MCF 10A (cell line): ENCODE data around the gene ITGA11. TPM values are rescaled to one million over a fixed set of nuclear protein-coding genes. Genes with fewer than 3 reads are reported as not detected.

Experiments used
- BruUV-seq: library from RNA; stranded (reverse); fragments of 400-500 nt; replicated peaks from 2 replicates; lab custom pipeline; 2021; lab: Mats Ljungman, UMichigan
- CTCF ChIA-PET: fragments of 300-600 bp; sonication (Branson Sonifier 250); formaldehyde crosslinking; extraction: SDS; loops from one replicate; lab custom pipeline; 2021; ENCODE audit warnings: antibody characterized with exemption, inconsistent platforms; lab: Yijun Ruan, JAX
- POLR2A ChIA-PET: fragments of 300-600, 350-650 bp; sonication (Branson Sonifier 250); formaldehyde crosslinking; extraction: SDS; loops from one replicate; lab custom pipeline; 2020; ENCODE audit warnings: antibody characterized with exemption, inconsistent platforms; lab: Yijun Ruan, JAX
- DNase-seq: peaks from one replicate; pipeline ENCODE4 v3.0.0-alpha.2; 2018; ENCODE audit not compliant: unreplicated experiment
- H3K27ac Mint-ChIP-seq: one replicate; pipeline ENCODE4 v1.8.0; 2022; ENCODE audit warnings: mild to moderate bottlenecking, low read depth, mixed read lengths; ENCODE audit not compliant: unreplicated experiment
- H3K27me3 Mint-ChIP-seq: one replicate; pipeline ENCODE4 v1.8.0; 2022; ENCODE audit warnings: mixed read lengths; ENCODE audit not compliant: insufficient read depth, unreplicated experiment
- H3K36me3 Mint-ChIP-seq: one replicate; pipeline ENCODE4 v1.8.0; 2022; ENCODE audit warnings: mild to moderate bottlenecking, moderate library complexity, mixed read lengths; ENCODE audit not compliant: insufficient read depth, unreplicated experiment
- H3K4me1 Mint-ChIP-seq: one replicate; pipeline ENCODE4 v1.8.0; 2022; ENCODE audit warnings: mixed read lengths; ENCODE audit not compliant: insufficient read depth, unreplicated experiment
- H3K4me3 Mint-ChIP-seq: one replicate; pipeline ENCODE4 v1.8.0; 2022; ENCODE audit warnings: mild to moderate bottlenecking, moderate library complexity, mixed read lengths; ENCODE audit not compliant: unreplicated experiment
- H3K9me3 Mint-ChIP-seq: one replicate; pipeline ENCODE4 v1.8.0; 2022; ENCODE audit warnings: mixed read lengths; ENCODE audit not compliant: unreplicated experiment
- CTCF ChIP-seq: fragments of 200-600 bp; IDR thresholded peaks from one replicate; pipeline ENCODE4 v1.8.0; 2022; ENCODE audit warnings: antibody characterized with exemption, mild to moderate bottlenecking; ENCODE audit not compliant: unreplicated experiment
- intact Hi-C: fragments of 100-400 bp; cut with micrococcal nuclease; formaldehyde crosslinking; loops from 2 replicates; pipeline ENCODE4 v1.14.1; 2022
- total RNA-seq: library from RNA; stranded (reverse); gene quantifications from 2 replicates; pipeline ENCODE4 v1.2.3, GENCODE V29; 2022

ITGA11 gene
- total RNA-seq, 1 experiment from 2014 or later = 0.19 TPM

- H3K4me3 Mint-ChIP-seq = no peak overlapping the region
- TSS peak; percentile 7 for BruUV-seq
- no peak for DNase-seq
- no peak for TF ChIP-seq CTCF
- intact Hi-C loops = loop anchor here (5.0 kb wide), 1 partner anchor 38 kb away; no protein-coding TSS in a partner anchor
- H3K36me3 Mint-ChIP-seq = peaks cover 91% of the 10 kb centered on the region
- H3K27ac Mint-ChIP-seq = no peak overlapping the region
- peaks cover 45% of the 10 kb centered on the region for H3K4me1 Mint-ChIP-seq
- no peaks in the 10 kb centered on the region for H3K9me3 Mint-ChIP-seq
- CTCF ChIA-PET = interaction anchor here (0.7 to 4.3 kb wide), 5 partner anchors 11 to 86 kb away, joined by 3 to 26 read pairs (median 7); no protein-coding TSS in a partner anchor
- POLR2A ChIA-PET = interaction anchor here (0.9 to 15.2 kb wide), 3 partner anchors 14 to 38 kb away, joined by 3 to 415 read pairs (median 12); partner anchors contain the start of gene FEM1B
- no peaks in the 10 kb centered on the region for H3K27me3 Mint-ChIP-seq
These were observed 141.2 kb downstream of the ITGA11 start for GRCh38 chr15:68290715-68291114.

DNA sequence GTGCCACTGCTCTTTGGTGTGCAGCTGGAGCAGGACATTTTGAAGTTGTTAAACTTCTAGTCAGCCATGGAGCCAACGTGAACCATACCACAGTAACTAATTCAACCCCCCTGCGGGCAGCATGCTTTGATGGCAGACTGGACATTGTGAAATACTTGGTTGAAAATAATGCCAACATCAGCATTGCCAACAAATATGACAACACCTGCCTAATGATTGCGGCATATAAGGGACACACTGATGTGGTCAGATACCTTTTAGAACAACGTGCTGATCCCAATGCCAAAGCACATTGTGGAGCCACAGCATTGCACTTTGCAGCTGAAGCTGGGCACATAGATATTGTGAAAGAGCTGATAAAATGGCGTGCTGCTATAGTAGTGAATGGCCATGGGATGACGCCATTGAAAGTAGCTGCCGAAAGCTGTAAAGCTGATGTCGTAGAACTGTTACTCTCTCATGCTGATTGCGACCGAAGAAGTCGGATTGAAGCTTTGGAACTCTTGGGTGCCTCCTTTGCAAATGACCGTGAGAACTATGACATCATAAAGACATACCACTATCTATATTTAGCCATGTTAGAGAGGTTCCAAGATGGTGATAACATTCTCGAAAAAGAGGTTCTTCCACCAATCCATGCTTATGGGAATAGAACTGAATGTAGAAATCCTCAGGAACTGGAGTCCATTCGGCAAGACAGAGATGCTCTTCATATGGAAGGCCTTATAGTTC lies 142.2 kb downstream of the ITGA11 start:
- peaks cover 93% of the 10 kb centered on the region for H3K36me3 Mint-ChIP-seq
- POLR2A ChIA-PET = interaction anchor here (0.6 to 15.2 kb wide), 10 partner anchors 8 to 1125 kb away, joined by 3 to 415 read pairs (median 6); partner anchors contain the start of gene FEM1B
- TF ChIP-seq CTCF = no peak
- H3K27ac Mint-ChIP-seq = peak overlapping the region; percentile 46
- BruUV-seq = no TSS peak
- no peak overlapping the region for H3K4me3 Mint-ChIP-seq
- CTCF ChIA-PET = interaction anchor here (0.7 to 4.3 kb wide), 5 partner anchors 10 to 86 kb away, joined by 3 to 26 read pairs (median 5); no protein-coding TSS in a partner anchor
- no peaks in the 10 kb centered on the region for H3K9me3 Mint-ChIP-seq
- H3K27me3 Mint-ChIP-seq = no peaks in the 10 kb centered on the region
- no peak for DNase-seq
- intact Hi-C loops = loop anchor here (5.0 kb wide), 1 partner anchor 37 kb away; no protein-coding TSS in a partner anchor
- peaks cover 46% of the 10 kb centered on the region for H3K4me1 Mint-ChIP-seq

DNA sequence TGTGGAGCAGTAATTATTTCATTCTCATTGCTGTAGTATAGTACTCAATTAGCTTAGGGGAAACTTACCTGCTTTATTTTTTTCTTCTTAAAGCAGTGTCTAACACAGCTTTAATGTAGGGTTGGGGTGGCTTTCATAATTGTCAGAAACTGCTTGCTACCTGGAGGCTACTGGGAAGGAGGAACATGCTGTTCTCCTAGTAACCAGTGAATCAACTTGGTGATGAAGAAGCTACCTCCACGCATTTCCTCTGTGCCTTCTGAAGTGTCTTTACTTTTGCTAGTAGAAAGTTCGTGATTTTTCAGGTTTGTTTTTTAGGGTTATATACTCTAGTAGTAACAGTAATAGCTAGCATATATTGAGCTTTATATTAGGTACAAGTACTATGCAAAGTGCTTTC lies 142.9 kb downstream of the ITGA11 start:
- H3K4me3 Mint-ChIP-seq = no peak overlapping the region
- no TSS peak for BruUV-seq
- DNase-seq = no peak
- H3K4me1 Mint-ChIP-seq = peaks cover 39% of the 10 kb centered on the region
- peaks cover 92% of the 10 kb centered on the region for H3K36me3 Mint-ChIP-seq
- ChIA-PET POLR2A (interaction anchor here (0.6 to 15.2 kb wide), 11 partner anchors 9 to 1126 kb away, joined by 3 to 415 read pairs (median 6); partner anchors contain the start of gene FEM1B), CTCF (interaction anchor here (0.5 to 4.3 kb wide), 5 partner anchors 9 to 36 kb away, joined by 3 to 26 read pairs (median 4); no protein-coding TSS in a partner anchor)
- intact Hi-C loops = no loop called here
- no peak for TF ChIP-seq CTCF
- no peaks in the 10 kb centered on the region for H3K9me3 Mint-ChIP-seq
- peak overlapping the region; percentile 46 for H3K27ac Mint-ChIP-seq
- H3K27me3 Mint-ChIP-seq = no peaks in the 10 kb centered on the region

GRCh38 chr15:68286256-68286655 lies 145.7 kb downstream of the ITGA11 start:
- Mint-ChIP-seq H3K4me1 (peaks cover 43% of the 10 kb centered on the region), H3K27ac (peak overlapping the region; percentile 25), H3K27me3 (no peaks in the 10 kb centered on the region), H3K4me3 (no peak overlapping the region), H3K36me3 (peaks cover 67% of the 10 kb centered on the region), H3K9me3 (no peaks in the 10 kb centered on the region)
- DNase-seq = no peak
- intact Hi-C loops = no loop called here
- CTCF ChIA-PET = interaction anchor here (0.5 kb wide), 1 partner anchor 640 kb away, joined by 3 read pairs; no protein-coding TSS in a partner anchor
- no peak for TF ChIP-seq CTCF
- BruUV-seq = no TSS peak
- POLR2A ChIA-PET = interaction anchor here (2.0 to 15.2 kb wide), 3 partner anchors 9 to 18 kb away, joined by 7 to 415 read pairs (median 22); partner anchors contain the start of gene FEM1B
